HG02885 (cell line): ENCODE measurements around the gene DLG2.
"Not testable (repeated sequence)": the region's sequence is repeated elsewhere in the genome, so short reads cannot be mapped to it uniquely, and the experiment has no call there.

Experiments used
- ATAC-seq: cut with Tn5 transposase; IDR thresholded peaks from one replicate; pipeline ENCODE4 v1.9.1; 2021; ENCODE audit warnings: mild to moderate bottlenecking; ENCODE audit not compliant: unreplicated experiment, poor library complexity

DLG2 gene

GRCh38 chr11:84886344-84886743, 740.8 kb downstream of the DLG2 start:
- no peak for ATAC-seq

GRCh38 chr11:84884836-84885235, 742.3 kb downstream of the DLG2 start:
- no peak for ATAC-seq

GRCh38 chr11:84882056-84882455, 745.1 kb downstream of the DLG2 start:
- ATAC-seq = no peak

GRCh38 chr11:84871116-84871515, 756.0 kb downstream of the DLG2 start:
- ATAC-seq = no peak

GRCh38 chr11:84870486-84870885, 756.7 kb downstream of the DLG2 start:
- ATAC-seq = no peak

GRCh38 chr11:84866922-84867321, 760.2 kb downstream of the DLG2 start:
- ATAC-seq = no peak

- ATAC-seq = no peak
Measured at GRCh38 chr11:84865791-84866535, 761.2 kb downstream of the DLG2 start.

GRCh38 chr11:84865257-84865656, 761.9 kb downstream of the DLG2 start:
- ATAC-seq = no peak

- no peak for ATAC-seq
Measured at GRCh38 chr11:84857746-84858145, 769.4 kb downstream of the DLG2 start.

GRCh38 chr11:84855508-84856245, 771.5 kb downstream of the DLG2 start:
- no peak for ATAC-seq

- no peak for ATAC-seq
Measured at GRCh38 chr11:84854498-84854880, 772.7 kb downstream of the DLG2 start.

GRCh38 chr11:84853841-84854497, 773.2 kb downstream of the DLG2 start:
- no peak for ATAC-seq

GRCh38 chr11:84847842-84848241, 779.3 kb downstream of the DLG2 start:
- ATAC-seq = no peak

- ATAC-seq = not testable (repeated sequence)
Measured at GRCh38 chr11:84840201-84840600, 786.9 kb downstream of the DLG2 start.

- no peak for ATAC-seq
Measured at GRCh38 chr11:84837402-84838069, 789.6 kb downstream of the DLG2 start.

GRCh38 chr11:84836371-84836770, 790.8 kb downstream of the DLG2 start:
- no peak for ATAC-seq

GRCh38 chr11:84833488-84834088, 793.6 kb downstream of the DLG2 start:
- ATAC-seq = no peak

GRCh38 chr11:84830372-84830771, 796.8 kb downstream of the DLG2 start:
- ATAC-seq = no peak

GRCh38 chr11:84829162-84829561, 798.0 kb downstream of the DLG2 start:
- ATAC-seq = no peak

- ATAC-seq = no peak
Measured at GRCh38 chr11:84828616-84829015, 798.5 kb downstream of the DLG2 start.
